ENCODE data around the gene GPR171.

The GPR171 gene

GRCh38 chr3:151165226-151165625, 37.8 kb downstream of the GPR171 start:
- Histone ChIP-seq H3K36me3 (ENCODE audit: control insufficient read depth in 1 of 2, insufficient read depth in 2 of 2, low read length in 2 of 2) (no peaks in the 10 kb centered on the region), H3K9me3 (ENCODE audit: control insufficient read depth in 1 of 2, low read length in 2 of 2) (no peaks in the 10 kb centered on the region), H3K4me1 (ENCODE audit: control insufficient read depth in 1 of 2, insufficient read depth in 2 of 2, low read length in 2 of 2) (peaks cover 0 to 6% of the 10 kb centered on the region in 2 donors), H3K27me3 (ENCODE audit: control insufficient read depth in 1 of 2, insufficient read depth in 2 of 2, low read length in 2 of 2) (no peaks in the 10 kb centered on the region), H3K27ac (ENCODE audit: low read depth, low read length) (no peak overlapping the region), H3K9ac (ENCODE audit: low read depth in 1 of 2, low read length in 2 of 2) (no peak overlapping the region), H3K4me3 (ENCODE audit: low read depth in 1 of 2, low read length in 2 of 2) (no peak overlapping the region)

- Histone ChIP-seq H3K27me3 (ENCODE audit: control insufficient read depth in 1 of 2, insufficient read depth in 2 of 2, low read length in 2 of 2) (no peaks in the 10 kb centered on the region), H3K36me3 (ENCODE audit: control insufficient read depth in 1 of 2, insufficient read depth in 2 of 2, low read length in 2 of 2) (no peaks in the 10 kb centered on the region), H3K9ac (ENCODE audit: low read depth in 1 of 2, low read length in 2 of 2) (no peak overlapping the region), H3K4me3 (ENCODE audit: low read depth in 1 of 2, low read length in 2 of 2) (no peak overlapping the region), H3K9me3 (ENCODE audit: control insufficient read depth in 1 of 2, low read length in 2 of 2) (no peaks in the 10 kb centered on the region), H3K27ac (ENCODE audit: low read depth, low read length) (no peak overlapping the region), H3K4me1 (ENCODE audit: control insufficient read depth in 1 of 2, insufficient read depth in 2 of 2, low read length in 2 of 2) (no peaks in the 10 kb centered on the region)
Measured at GRCh38 chr3:151159806-151160205, 43.2 kb downstream of the GPR171 start.

DNA sequence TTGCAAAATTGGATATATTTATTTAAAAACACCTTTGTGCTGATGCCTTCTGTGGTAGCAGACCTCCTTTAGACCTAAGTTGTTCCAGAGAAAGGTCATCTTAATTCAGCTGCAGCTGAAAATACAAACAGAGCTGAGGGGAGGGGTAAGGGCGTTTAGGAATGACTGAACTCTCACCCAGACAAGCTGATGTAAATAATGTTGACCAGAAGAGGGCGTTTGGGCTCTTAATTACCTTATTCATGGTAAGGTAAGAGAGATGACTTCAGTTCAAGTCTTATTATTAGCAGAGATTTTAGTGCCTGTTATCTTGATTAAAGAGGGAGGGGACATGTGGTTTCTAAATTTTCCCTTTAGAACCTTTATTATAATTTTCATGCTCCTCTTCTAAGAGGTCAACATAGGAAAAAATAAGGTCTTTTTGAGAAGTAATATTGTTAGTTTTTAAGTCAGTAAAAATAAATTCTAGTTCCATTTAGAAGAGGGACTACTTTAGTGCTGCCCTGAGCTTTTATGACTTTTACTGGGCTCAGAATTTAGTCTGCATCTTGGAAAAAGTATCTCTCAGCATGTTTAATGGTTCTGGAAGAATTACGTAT, 46.3 kb downstream of the GPR171 start:
- H3K27me3 ChIP-seq (ENCODE audit: control insufficient read depth in 1 of 2, insufficient read depth in 2 of 2, low read length in 2 of 2): no peaks in the 10 kb centered on the region
- peaks cover 4 to 5% of the 10 kb centered on the region in 2 donors for H3K4me1 ChIP-seq (ENCODE audit: control insufficient read depth in 1 of 2, insufficient read depth in 2 of 2, low read length in 2 of 2)
- H3K27ac ChIP-seq (ENCODE audit: low read depth, low read length): no peak overlapping the region
- no peak overlapping the region for H3K4me3 ChIP-seq (ENCODE audit: low read depth in 1 of 2, low read length in 2 of 2)
- no peaks in the 10 kb centered on the region for H3K36me3 ChIP-seq (ENCODE audit: control insufficient read depth in 1 of 2, insufficient read depth in 2 of 2, low read length in 2 of 2)
- no peak overlapping the region for H3K9ac ChIP-seq (ENCODE audit: low read depth in 1 of 2, low read length in 2 of 2)
- H3K9me3 ChIP-seq (ENCODE audit: control insufficient read depth in 1 of 2, low read length in 2 of 2): no peaks in the 10 kb centered on the region

DNA sequence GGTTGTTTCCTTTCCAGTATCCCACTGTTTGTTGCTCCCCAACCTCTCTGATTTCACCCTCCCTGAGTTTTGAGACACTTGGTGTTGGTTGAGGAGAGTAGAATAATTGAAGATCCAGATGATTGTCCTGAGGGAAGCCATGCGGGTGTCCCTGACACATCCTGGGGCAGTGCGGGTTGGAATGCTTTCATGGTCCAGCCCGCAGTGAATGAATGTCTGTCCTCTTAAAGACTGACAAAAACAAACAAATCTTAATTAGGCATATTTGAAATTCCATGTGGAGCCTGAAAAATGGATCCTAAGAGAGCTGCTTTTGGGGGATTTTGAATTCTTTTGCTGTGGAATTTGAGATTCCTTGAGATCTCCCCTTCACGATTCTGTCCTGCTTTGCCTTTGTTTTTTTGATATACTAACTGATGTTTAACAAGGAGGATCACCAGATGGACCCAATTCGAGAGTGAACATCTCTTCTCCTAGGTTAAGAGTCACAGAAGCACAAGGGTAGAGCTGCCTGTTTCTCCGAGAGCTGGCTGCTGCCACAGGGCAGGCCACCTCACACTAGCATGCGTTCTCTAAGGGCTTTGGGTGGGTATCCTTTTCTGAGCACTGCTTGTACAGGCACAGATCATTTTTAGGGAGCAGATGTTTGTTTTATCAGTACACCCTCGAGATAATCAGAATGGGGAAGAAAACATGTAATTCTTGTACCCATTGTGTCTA, 47.4 kb downstream of the GPR171 start:
- no peaks in the 10 kb centered on the region for H3K36me3 ChIP-seq (ENCODE audit: control insufficient read depth in 1 of 2, insufficient read depth in 2 of 2, low read length in 2 of 2)
- no peaks in the 10 kb centered on the region for H3K27me3 ChIP-seq (ENCODE audit: control insufficient read depth in 1 of 2, insufficient read depth in 2 of 2, low read length in 2 of 2)
- no peak overlapping the region for H3K9ac ChIP-seq (ENCODE audit: low read depth in 1 of 2, low read length in 2 of 2)
- no peaks in the 10 kb centered on the region for H3K9me3 ChIP-seq (ENCODE audit: control insufficient read depth in 1 of 2, low read length in 2 of 2)
- peaks cover 6 to 7% of the 10 kb centered on the region in 2 donors for H3K4me1 ChIP-seq (ENCODE audit: control insufficient read depth in 1 of 2, insufficient read depth in 2 of 2, low read length in 2 of 2)
- H3K4me3 ChIP-seq (ENCODE audit: low read depth in 1 of 2, low read length in 2 of 2): no peak overlapping the region
- no peak overlapping the region for H3K27ac ChIP-seq (ENCODE audit: low read depth, low read length)

- Histone ChIP-seq H3K9ac (ENCODE audit: low read depth in 1 of 2, low read length in 2 of 2) (no peak overlapping the region), H3K4me1 (ENCODE audit: control insufficient read depth in 1 of 2, insufficient read depth in 2 of 2, low read length in 2 of 2) (peaks cover 11% of the 10 kb centered on the region in 2 donors)
Measured at GRCh38 chr3:151154566-151154965, 48.5 kb downstream of the GPR171 start.

DNA sequence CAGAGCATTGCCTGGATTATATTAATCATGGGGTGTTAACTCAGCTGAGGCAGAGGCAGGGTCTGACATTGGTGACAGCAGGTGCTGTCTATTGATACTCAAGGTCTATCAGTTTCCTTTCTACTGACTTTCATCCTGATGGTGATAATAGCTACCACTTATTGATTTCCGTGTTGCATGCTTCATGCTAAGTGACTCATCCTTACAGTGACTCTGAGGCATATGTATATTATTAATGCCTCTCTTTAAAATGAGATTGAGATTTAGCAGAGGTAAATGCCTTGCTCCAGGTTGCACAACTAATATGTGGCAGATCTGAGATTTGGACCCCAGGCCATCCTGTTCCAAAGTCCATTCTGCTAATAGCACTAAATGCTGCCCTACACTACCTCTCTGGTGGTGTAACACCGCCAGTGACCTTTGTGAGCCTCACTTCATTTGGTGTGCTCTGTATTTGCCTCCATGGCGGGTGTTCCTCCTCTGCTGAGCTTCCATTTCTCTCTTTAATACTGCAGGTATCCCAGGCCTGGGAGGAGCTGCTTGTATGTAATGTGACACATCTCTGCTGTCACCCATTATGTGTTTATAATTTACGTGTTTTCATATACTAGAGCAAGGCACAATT, 50.4 kb downstream of the GPR171 start:
- no peaks in the 10 kb centered on the region for H3K36me3 ChIP-seq (ENCODE audit: control insufficient read depth in 1 of 2, insufficient read depth in 2 of 2, low read length in 2 of 2)
- no peak overlapping the region for H3K27ac ChIP-seq (ENCODE audit: low read depth, low read length)
- H3K9me3 ChIP-seq (ENCODE audit: control insufficient read depth in 1 of 2, low read length in 2 of 2): no peaks in the 10 kb centered on the region
- H3K4me3 ChIP-seq (ENCODE audit: low read depth in 1 of 2, low read length in 2 of 2): no peak overlapping the region
- peaks cover 11% of the 10 kb centered on the region in 2 donors for H3K4me1 ChIP-seq (ENCODE audit: control insufficient read depth in 1 of 2, insufficient read depth in 2 of 2, low read length in 2 of 2)
- no peak overlapping the region for H3K9ac ChIP-seq (ENCODE audit: low read depth in 1 of 2, low read length in 2 of 2)
- no peaks in the 10 kb centered on the region for H3K27me3 ChIP-seq (ENCODE audit: control insufficient read depth in 1 of 2, insufficient read depth in 2 of 2, low read length in 2 of 2)

More at GRCh38 chr3:151154566-151154965, 48.5 kb downstream of the GPR171 start:
- Histone ChIP-seq H3K27me3 (ENCODE audit: control insufficient read depth in 1 of 2, insufficient read depth in 2 of 2, low read length in 2 of 2) (no peaks in the 10 kb centered on the region), H3K4me3 (ENCODE audit: low read depth in 1 of 2, low read length in 2 of 2) (no peak overlapping the region), H3K9me3 (ENCODE audit: control insufficient read depth in 1 of 2, low read length in 2 of 2) (no peaks in the 10 kb centered on the region), H3K27ac (ENCODE audit: low read depth, low read length) (no peak overlapping the region), H3K36me3 (ENCODE audit: control insufficient read depth in 1 of 2, insufficient read depth in 2 of 2, low read length in 2 of 2) (no peaks in the 10 kb centered on the region)

Measured in duodenal mucosa (tissue), 2 donors.